ENCODE measurements around the gene DEDD. TPM values are rescaled to one million over a fixed set of nuclear protein-coding genes. Genes with fewer than 3 reads are reported as not detected.

Gene DEDD
- polyA plus RNA-seq, 1 experiment, result 34.9 TPM

- H3K27me3 ChIP-seq (ENCODE audit: control insufficient read depth, insufficient read depth, low read length), result no peaks in the 10 kb centered on the region
- peak; percentile 22; the same call in 1 of the 2 replicates for TF ChIP-seq CTCF (IDR thresholded peaks at IDR 0.05; ENCODE audit: low read depth, low read length)
- POLR2A ChIA-PET, result no interaction called here
- H3K9me3 ChIP-seq (ENCODE audit: control insufficient read depth, insufficient read depth, low read length), result no peaks in the 10 kb centered on the region; the same call in 1 of the 2 replicates
- DNase-seq (ENCODE audit: low read depth, low spot score), result no peak
- CTCF ChIA-PET, result interaction anchor here (0.9 to 2.8 kb wide), 5 partner anchors 11 to 211 kb away, joined by 3 to 7 read pairs (median 5); no protein-coding TSS in a partner anchor
- no peak overlapping the region for H3K27ac ChIP-seq (ENCODE audit: low read depth, low read length)
- no peak overlapping the region for H3K4me3 ChIP-seq (ENCODE audit: low read depth, low read length)
Measured at GRCh38 chr1:161171191-161171590, 38.7 kb upstream of the DEDD start.

DNA sequence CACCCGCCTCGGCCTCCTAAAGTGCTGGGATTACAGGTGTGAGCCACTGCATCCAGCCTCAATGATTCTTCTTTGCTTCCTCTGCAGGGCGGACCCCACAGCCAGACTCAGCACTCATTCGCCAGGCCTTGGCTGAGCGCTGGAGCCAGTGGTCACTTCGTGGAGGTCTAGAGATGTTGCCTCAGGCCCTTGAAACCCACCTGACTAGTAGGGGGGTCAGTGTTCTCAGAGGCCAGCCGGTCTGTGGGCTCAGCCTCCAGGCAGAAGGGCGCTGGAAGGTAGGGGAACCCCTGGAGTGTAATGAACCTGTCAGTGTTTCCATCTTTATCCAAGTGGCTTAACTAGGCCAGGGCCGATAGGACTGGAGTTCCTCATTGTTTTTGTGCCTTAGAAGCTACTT lies 36.4 kb upstream of the DEDD start:
- no peak for TF ChIP-seq CTCF (IDR thresholded peaks at IDR 0.05; ENCODE audit: low read depth, low read length)
- no peak overlapping the region for H3K27ac ChIP-seq (ENCODE audit: low read depth, low read length)
- H3K9me3 ChIP-seq (ENCODE audit: control insufficient read depth, insufficient read depth, low read length), result no peaks in the 10 kb centered on the region; the same call in 1 of the 2 replicates
- H3K27me3 ChIP-seq (ENCODE audit: control insufficient read depth, insufficient read depth, low read length), result no peaks in the 10 kb centered on the region
- POLR2A ChIA-PET, result no interaction called here
- DNase-seq (ENCODE audit: low read depth, low spot score), result no peak
- H3K4me3 ChIP-seq (ENCODE audit: low read depth, low read length), result no peak overlapping the region
- CTCF ChIA-PET, result no interaction called here

DNA sequence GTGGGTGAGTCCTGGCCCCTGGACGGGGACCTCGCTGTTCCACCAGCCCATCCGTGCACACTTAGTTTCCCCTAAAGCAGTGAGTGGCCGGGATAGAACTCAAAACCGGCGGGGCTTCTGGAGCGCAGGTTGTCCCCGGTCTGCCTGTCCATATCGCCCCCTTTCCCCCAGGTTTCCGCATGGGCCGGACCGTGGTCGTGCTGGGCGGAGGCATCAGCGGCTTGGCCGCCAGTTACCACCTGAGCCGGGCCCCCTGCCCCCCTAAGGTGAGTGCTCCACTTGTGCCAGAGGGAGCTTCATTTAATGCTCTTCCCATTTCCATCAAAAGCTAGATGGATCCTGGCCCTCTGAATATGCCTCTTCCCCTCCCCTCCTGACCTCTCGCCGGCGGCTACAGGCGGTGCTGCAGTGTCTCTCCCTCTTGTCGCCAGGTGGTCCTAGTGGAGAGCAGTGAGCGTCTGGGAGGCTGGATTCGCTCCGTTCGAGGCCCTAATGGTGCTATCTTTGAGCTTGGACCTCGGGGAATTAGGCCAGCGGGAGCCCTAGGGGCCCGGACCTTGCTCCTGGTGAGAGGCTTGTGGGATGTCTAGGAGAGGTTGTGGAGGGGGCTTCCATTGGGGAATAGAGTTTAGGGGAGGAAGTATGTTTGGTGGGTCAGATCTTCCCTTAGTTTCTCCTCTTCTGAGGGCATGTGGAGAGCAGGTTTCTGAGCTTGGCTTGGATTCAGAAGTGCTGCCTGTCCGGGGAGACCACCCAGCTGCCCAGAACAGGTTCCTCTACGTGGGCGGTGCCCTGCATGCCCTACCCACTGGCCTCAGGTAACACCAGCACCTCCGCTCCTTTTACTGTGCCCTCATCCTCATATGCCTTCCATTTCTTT lies 34.4 kb upstream of the DEDD start:
- no peak for TF ChIP-seq CTCF (IDR thresholded peaks at IDR 0.05; ENCODE audit: low read depth, low read length)

DNA sequence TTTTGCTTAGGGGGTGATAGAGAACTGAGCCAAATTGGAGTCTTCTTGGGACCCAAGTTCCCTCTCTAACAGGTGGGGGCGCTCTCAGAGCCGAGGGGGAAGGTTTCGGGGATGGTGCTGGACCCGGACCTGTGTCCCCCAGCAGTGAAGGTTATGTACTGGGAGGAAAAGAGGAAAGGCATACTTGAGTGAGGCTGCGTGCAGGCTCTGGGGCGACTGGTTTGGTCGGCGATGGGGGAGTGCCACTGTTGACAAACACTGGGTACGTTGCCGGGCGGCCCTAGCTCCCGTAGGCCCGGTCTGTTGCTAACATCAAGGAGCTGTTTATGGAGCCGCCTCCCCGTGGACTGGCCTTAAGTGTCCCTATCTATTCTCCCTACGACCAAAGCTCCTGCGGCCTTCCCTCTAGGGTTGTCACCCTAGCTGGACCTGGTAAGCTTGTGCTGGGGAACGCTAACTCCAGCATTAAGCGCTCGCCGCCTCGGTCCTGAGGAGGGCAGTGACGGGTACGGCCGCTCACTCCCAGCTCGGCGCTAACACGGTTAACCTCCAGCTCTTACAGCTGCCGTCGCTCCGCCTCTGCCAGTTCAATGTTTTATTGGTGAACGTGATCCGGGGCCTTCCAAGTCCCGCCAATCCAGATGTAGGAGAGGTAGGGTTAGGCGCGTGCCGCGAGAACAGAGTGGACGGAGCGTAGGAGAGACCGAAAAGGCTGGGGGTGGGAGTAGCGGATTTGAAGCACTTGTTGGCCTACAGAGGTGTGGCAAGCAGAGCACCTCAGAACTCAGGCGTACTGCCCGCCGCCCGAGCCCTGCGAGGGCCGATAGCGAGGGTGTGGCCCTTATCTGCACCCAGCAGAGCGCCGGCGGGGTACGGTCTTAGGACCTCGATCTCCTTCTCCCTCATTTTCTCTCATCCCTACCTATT lies 33.5 kb upstream of the DEDD start, which contains the start of gene PPOX:
Gene PPOX (plus strand): TSS at position 685 of the 927 bp plus-strand sequence. CDS start 422 bp downstream, outside the sequence.
- Histone ChIP-seq H3K27ac (ENCODE audit: low read depth, low read length) (peak within 1 kb of the TSS; percentile 93), H3K9me3 (ENCODE audit: control insufficient read depth, insufficient read depth, low read length) (no peaks in the 10 kb centered on the region; the same call in 1 of the 2 replicates), H3K27me3 (ENCODE audit: control insufficient read depth, insufficient read depth, low read length) (no peaks in the 10 kb centered on the region), H3K4me3 (ENCODE audit: low read depth, low read length) (peak within 1 kb of the TSS; percentile 86)
- TF ChIP-seq CTCF (IDR thresholded peaks at IDR 0.05; ENCODE audit: low read depth, low read length), result peak; percentile 55
- peak; percentile 93 for DNase-seq (ENCODE audit: low read depth, low spot score)
- CTCF ChIA-PET, result interaction anchor here (0.6 to 2.6 kb wide), 23 partner anchors 9 to 289 kb away, joined by 3 to 24 read pairs (median 5); partner anchors contain the start of genes APOA2, DEDD, KLHDC9 and TOMM40L
- POLR2A ChIA-PET, result interaction anchor here (0.6 to 1.3 kb wide), 9 partner anchors 10 to 120 kb away, joined by 3 to 5 read pairs (median 3); partner anchors contain the start of genes ADAMTS4, DEDD, NDUFS2 and NIT1

More for the DNA sequence above, 34.4 kb upstream of the DEDD start:
- peak overlapping the region; percentile 93 for H3K27ac ChIP-seq (ENCODE audit: low read depth, low read length)
- ChIA-PET POLR2A (interaction anchor here (0.9 to 1.3 kb wide), 4 partner anchors 13 to 49 kb away, joined by 3 to 5 read pairs (median 4); partner anchors contain the start of genes DEDD, NIT1, PFDN2 and UFC1), CTCF (interaction anchor here (1.0 to 2.6 kb wide), 12 partner anchors 12 to 215 kb away, joined by 3 to 24 read pairs (median 6); partner anchors contain the start of genes DEDD, KLHDC9, TOMM40L and UFC1)
- H3K27me3 ChIP-seq (ENCODE audit: control insufficient read depth, insufficient read depth, low read length), result no peaks in the 10 kb centered on the region
- H3K9me3 ChIP-seq (ENCODE audit: control insufficient read depth, insufficient read depth, low read length), result no peaks in the 10 kb centered on the region; the same call in 1 of the 2 replicates
- no peak for DNase-seq (ENCODE audit: low read depth, low spot score)
- H3K4me3 ChIP-seq (ENCODE audit: low read depth, low read length), result peak overlapping the region; percentile 86

All from AG04450 (cell line).